H1 (cell line): ENCODE results near the gene JPH2.

ENCODE experiments used
- RAD21 ChIP-seq, 2 experiments: IDR thresholded peaks in 1 of 2; conservative IDR thresholded peaks in 1 of 2; 2 replicates each; pipeline ENCODE4 v1.6.1; 2011; ENCODE audit warnings: low read depth in 2 of 2, low read length in 2 of 2, improper control_type of control experiment in 1 of 2, inconsistent platforms in 1 of 2, mild to moderate bottlenecking in 1 of 2, moderate library complexity in 1 of 2
- TCF12 ChIP-seq: IDR thresholded peaks from 2 replicates; pipeline ENCODE4 v1.6.1; 2011; ENCODE audit warnings: low read depth, mild to moderate bottlenecking, low read length
- TF ChIP-seq, protein P1 (sequence below), 3 experiments: IDR thresholded peaks; 1 replicate in 2 of 3; 2 replicates in 1 of 3; pipeline versions ENCODE4 v1.5.1 to v1.6.1; 2011; ENCODE audit warnings: low read length in 3 of 3, mild to moderate bottlenecking in 3 of 3, inconsistent platforms in 2 of 3, low read depth in 1 of 3, moderate library complexity in 1 of 3; ENCODE audit not compliant: insufficient read depth in 1 of 3; ENCODE audit errors: control extremely low read depth in 1 of 3

DNA sequence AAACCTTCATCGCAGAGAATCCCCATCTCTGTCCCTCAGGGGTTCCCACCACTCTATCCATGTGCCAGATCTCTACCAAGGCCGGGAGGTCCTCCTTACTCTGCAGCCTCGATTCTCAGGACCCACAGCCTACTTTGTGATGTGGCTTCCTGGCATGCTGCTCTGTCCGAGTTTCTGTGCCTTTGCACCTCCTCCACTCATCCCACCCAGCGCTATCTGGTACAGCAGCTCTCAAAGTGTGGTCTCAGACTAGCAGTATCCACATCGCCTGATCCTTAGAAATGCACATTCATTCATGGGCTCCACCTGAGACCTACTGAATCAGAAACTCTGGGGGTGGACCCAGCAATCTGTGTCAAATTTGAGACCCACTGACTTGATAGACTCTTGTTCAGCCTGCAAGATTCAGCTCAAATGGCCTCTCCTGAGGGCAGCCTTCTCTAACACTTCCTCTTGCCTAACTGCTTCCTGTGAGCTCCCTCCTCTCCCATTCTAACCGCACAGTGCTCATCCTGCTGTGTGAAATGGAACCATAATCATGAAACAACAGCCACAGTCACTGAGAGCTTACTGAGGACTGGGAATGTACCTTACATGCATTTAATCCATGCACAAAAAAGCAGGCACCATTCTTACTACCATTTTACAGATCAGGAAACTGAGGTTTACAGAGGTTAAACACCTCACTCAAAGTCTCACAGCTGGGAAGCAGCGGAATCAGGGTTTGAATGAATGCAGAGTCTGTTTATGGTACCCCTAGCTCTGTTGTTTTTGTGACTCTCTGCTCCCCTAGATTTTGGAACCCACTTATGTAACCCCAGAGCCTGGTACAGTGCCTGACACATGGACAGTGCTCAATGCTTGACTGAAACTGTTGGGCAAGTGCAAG lies 69.4 kb downstream of the JPH2 start:
- TF ChIP-seq RAD21 (IDR thresholded peaks at IDR 0.05 in 1 of 2, conservative IDR thresholded peaks at IDR 0.05 in 1 of 2; ENCODE audit: low read depth in 2 of 2, low read length in 2 of 2): no peak
- TF ChIP-seq, protein P1, sequence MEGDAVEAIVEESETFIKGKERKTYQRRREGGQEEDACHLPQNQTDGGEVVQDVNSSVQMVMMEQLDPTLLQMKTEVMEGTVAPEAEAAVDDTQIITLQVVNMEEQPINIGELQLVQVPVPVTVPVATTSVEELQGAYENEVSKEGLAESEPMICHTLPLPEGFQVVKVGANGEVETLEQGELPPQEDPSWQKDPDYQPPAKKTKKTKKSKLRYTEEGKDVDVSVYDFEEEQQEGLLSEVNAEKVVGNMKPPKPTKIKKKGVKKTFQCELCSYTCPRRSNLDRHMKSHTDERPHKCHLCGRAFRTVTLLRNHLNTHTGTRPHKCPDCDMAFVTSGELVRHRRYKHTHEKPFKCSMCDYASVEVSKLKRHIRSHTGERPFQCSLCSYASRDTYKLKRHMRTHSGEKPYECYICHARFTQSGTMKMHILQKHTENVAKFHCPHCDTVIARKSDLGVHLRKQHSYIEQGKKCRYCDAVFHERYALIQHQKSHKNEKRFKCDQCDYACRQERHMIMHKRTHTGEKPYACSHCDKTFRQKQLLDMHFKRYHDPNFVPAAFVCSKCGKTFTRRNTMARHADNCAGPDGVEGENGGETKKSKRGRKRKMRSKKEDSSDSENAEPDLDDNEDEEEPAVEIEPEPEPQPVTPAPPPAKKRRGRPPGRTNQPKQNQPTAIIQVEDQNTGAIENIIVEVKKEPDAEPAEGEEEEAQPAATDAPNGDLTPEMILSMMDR (IDR thresholded peaks at IDR 0.05; ENCODE audit: control extremely low read depth in 1 of 3, insufficient read depth in 1 of 3, low read depth in 1 of 3, low read length in 3 of 3): no peak
- TF ChIP-seq TCF12: no peak
